HG03439 (cell line): Measurements from ENCODE around the gene ATP9A.

ENCODE experiments used
- ATAC-seq: cut with Tn5 transposase; IDR thresholded peaks from one replicate; pipeline ENCODE4 v1.9.1; 2021; ENCODE audit warnings: mild to moderate bottlenecking, moderate library complexity; ENCODE audit not compliant: unreplicated experiment

ATP9A gene

GRCh38 chr20:51609251-51609650 lies 158.9 kb downstream of the ATP9A start:
- no peak for ATAC-seq

DNA sequence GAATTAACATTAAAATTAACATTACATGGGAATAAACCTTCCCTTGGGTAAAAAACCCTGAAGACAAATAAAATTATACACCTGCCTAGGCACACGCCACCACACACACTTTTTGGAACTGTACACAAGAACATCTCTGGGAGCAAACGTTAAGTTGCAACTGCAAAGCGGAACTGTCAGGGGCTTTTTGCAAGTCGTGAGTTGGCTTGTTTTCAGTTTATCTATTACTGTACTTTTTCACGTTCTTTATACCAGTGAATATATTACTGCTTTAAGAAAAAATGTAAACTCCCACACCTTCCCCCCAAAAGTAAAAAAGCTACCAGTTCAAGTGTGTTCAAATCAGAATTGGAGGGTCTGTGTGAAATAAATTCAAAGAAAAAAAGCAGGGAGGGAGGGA lies 160.1 kb downstream of the ATP9A start:
- ATAC-seq = no peak

DNA sequence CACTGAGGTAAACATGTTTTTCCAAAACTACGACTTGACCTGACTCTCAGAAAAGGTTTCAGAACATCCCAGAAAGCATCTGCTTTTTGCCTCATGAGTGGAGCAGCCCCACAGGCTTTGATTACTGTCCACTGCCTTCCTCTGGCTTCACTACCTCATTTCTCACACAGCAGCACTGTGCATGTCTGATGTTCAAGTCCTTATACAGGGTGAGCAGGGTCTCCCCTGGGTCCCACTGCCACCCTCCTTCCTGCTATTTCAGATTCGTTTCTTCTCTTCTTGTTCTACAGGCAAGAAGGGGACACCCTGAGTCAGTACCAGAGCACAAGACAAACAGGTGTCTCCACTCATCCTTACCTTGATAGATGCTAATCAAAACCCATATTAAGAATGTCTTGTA lies 161.0 kb downstream of the ATP9A start:
- no peak for ATAC-seq

GRCh38 chr20:51604851-51605250 lies 163.3 kb downstream of the ATP9A start:
- ATAC-seq = no peak

- no peak for ATAC-seq
Observed at GRCh38 chr20:51602131-51602530, 166.1 kb downstream of the ATP9A start.

DNA sequence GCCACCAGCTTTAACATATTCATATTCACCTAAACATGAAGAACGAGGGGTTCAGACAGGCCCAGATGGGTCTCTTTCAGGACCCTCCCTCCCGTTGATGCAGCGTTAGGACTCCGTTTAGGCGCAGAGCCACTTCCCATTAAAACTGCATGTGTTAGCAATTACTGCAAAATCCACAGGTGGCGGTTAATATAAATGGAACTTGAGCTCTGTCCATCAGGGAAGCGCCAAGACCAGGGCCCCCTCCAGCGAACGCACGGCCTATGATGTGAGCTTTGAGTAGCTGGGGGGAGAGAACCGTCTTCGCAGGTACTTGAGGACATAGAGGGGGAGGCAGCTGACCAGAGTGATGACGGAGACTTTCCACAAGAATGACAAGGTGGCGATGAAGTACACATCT lies 167.2 kb downstream of the ATP9A start:
- ATAC-seq = no peak

- ATAC-seq = no peak
Observed at GRCh38 chr20:51600016-51600420, 168.2 kb downstream of the ATP9A start.

DNA sequence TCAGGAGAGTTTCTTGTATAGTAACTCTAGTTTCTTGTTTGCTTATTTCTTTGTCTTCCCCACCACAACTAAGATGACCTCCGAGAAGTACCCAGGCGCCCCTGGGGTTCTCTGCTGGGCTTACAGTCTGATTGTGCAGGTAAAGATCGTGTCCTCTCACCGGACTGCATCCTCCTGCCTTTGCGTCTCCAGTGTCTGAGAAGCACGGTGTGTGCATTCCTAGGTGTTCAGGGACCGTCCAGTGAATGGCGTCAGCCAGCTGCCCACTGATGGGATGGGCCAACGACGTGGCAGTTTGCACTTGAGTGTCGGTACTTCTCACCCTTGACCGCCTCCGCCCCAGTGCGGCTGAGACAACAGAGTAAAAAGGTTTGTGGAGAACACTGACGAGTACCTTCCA lies 169.6 kb downstream of the ATP9A start:
- no peak for ATAC-seq

DNA sequence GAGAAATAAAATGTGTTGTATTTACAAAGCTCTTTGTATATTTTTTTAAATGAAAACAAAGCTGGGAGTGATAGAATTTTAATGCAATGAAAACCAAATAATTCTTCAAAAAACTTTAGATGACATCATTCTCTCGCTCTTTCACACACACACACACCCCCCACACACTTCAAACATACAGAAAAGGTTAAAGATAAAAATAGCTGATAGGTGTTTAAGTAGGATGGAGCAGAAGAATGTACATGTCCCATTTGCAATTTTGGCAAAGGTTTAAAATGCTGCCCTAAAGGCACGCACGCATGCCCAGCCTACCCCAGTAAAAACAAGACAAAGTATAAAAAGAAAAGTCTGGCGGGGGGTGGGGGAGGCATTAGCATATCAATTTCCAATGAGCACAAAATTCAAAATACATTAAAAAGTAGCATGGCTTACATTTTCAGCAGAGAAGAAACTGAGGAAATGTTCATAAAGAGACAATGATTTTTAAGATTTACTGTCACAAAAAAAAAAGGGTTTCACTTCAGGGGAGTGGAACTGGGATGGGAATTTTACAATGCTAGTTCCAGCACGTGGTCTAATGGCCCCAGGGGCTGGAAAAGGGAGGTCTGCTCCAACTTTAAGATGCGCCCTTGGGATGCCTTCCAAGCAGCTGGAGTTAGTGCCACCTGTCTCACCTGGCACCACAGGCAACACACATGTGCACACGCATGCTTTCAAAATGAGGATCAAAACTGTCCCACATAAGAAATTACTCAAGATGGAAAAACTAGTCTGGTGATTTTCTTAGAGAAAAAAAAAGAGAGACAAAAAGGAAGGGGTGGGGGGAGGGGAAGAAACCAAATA lies 170.6 kb downstream of the ATP9A start:
- no peak for ATAC-seq

GRCh38 chr20:51596668-51597388 lies 171.4 kb downstream of the ATP9A start:
- ATAC-seq = no peak

DNA sequence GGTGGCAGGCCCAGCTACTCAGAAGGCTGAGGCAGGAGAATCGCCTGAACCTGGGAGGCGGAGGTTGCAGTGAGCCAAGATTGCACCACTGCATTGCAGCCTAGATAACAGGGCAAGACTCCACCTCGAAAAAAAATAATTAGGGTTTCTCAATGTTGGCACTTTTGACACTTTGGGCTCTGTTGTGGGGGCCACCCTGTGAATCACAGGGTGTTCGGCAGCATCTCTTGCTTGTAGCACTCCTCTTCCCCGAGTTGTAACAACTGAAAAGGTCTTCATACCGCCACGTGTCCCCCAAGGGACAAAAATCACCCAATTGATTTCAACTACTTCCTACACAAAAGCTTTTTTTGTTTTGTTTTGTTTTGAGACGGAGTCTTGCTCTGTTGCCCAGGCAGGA lies 172.4 kb downstream of the ATP9A start:
- no peak for ATAC-seq

GRCh38 chr20:51595058-51595532 lies 173.1 kb downstream of the ATP9A start:
- ATAC-seq = peak; percentile 95

GRCh38 chr20:51594236-51595057 lies 173.7 kb downstream of the ATP9A start:
- no peak for ATAC-seq

DNA sequence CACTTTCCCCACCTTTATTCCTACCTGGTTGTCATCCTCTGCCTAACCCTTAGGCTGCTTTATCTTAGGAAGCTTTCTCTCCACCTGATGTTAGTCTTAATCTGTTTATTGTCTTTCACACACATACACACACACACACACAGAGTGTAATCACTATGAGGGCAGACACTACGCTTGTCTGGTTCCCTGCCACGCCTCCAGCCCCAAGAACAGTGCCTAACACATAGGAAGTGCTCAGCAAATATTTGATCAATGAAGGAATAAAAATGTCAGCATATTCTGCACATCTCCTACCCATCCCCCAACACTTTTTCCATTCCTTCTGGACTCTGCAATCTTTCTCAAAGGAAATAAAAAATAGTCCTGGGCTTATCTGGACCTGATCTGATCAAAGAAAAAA lies 174.6 kb downstream of the ATP9A start:
- ATAC-seq = no peak

- no peak for ATAC-seq
Observed at GRCh38 chr20:51592564-51592963, 175.6 kb downstream of the ATP9A start.

- no peak for ATAC-seq
Observed at GRCh38 chr20:51591871-51592270, 176.3 kb downstream of the ATP9A start.

- ATAC-seq = no peak
Observed at GRCh38 chr20:51588762-51589161, 179.4 kb downstream of the ATP9A start.

GRCh38 chr20:51587145-51587544 lies 181.0 kb downstream of the ATP9A start:
- no peak for ATAC-seq

DNA sequence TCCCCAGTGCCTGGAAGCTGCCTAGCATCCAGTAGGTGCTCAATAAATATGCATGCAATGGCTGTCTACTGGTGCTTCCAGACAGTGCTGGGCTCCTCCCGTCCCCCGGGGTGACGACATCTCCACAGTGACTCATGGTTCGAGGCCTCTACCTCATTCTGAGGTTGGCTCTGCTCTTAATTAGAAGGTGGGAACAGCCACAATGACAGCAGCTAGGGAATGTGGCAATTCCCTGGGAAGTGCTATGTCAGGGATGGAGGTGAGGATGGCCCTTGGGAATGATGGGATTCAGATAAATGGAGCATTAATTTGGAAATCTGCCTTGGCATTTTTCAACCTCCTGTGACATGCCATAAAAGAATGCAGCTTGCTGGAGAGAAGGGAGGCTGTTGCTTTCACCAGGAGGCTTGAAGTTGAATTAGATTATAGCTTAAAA lies 182.2 kb downstream of the ATP9A start:
- ATAC-seq = no peak

DNA sequence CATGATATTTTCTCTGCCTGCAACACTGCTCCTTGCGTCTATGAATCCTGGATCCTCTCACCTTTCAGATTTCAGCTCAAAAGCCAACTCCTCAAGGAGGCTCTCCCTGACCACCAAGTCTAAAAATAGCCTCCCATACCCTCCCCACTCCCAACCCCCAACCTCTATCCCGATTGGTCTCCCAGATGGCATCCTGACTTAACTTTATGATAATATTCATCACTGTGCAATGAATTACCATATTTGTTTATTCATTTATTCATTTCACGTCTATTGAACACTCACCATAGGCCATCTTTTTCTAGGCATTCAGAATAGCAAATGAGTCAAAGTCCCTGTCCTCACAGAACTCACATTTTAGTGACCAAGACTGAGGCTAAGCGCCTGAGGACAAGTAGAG lies 183.0 kb downstream of the ATP9A start:
- no peak for ATAC-seq

GRCh38 chr20:51584737-51585136 lies 183.5 kb downstream of the ATP9A start:
- ATAC-seq = no peak
